Spleen (tissue), 11 donors: Measurements from ENCODE around the gene APBB2. TPM values are rescaled to one million over a fixed set of nuclear protein-coding genes. Genes with fewer than 3 reads are reported as not detected.
A peak's percentile ranks its signal among the peaks of the same experiment; 100 is the strongest.

ENCODE experiments used
- DNase-seq: peaks from one replicate; pipeline ENCODE4 v3.0.0-alpha.2; 2020
- H3K27ac ChIP-seq, 8 donors: fragments of 200-600 bp; sonication (generic) in 7 of 8; 1 replicate in 4 of 8; 2 replicates in 4 of 8; pipeline versions ENCODE4 v1.5.0 to v1.8.0; 2016 to 2021; ENCODE audit warnings: inconsistent platforms in 4 of 8, mild to moderate bottlenecking in 4 of 8, moderate library complexity in 1 of 8
- H3K27me3 ChIP-seq, 7 donors: fragments of 200-600 bp; sonication (generic) in 6 of 7; replicated peaks in 1 of 7; 1 replicate in 4 of 7; 2 replicates in 3 of 7; pipeline versions ENCODE4 v1.5.0 to v1.8.0; 2016 to 2021; ENCODE audit warnings: inconsistent platforms in 3 of 7, mild to moderate bottlenecking in 1 of 7
- H3K36me3 ChIP-seq, 6 donors: fragments of 200-600 bp; sonication (generic) in 5 of 6; 1 replicate in 4 of 6; 2 replicates in 2 of 6; pipeline versions ENCODE4 v1.5.0 to v1.8.0; 2016 to 2021; ENCODE audit warnings: inconsistent platforms in 2 of 6
- H3K4me1 ChIP-seq, 6 donors: fragments of 200-600 bp; sonication (generic) in 5 of 6; 1 replicate in 3 of 6; 2 replicates in 3 of 6; pipeline versions ENCODE4 v1.5.0 to v1.8.0; 2016 to 2021; ENCODE audit warnings: inconsistent platforms in 3 of 6
- H3K4me3 ChIP-seq, 8 donors: fragments of 200-600 bp; sonication (generic) in 7 of 8; 1 replicate in 4 of 8; 2 replicates in 4 of 8; pipeline versions ENCODE4 v1.5.0 to v1.8.0; 2016 to 2021; ENCODE audit warnings: inconsistent platforms in 4 of 8, mild to moderate bottlenecking in 4 of 8, moderate library complexity in 2 of 8
- H3K9me3 ChIP-seq, 8 donors: fragments of 200-600 bp; sonication (generic) in 7 of 8; 1 replicate in 4 of 8; 2 replicates in 4 of 8; pipeline versions ENCODE4 v1.5.0 to v1.8.0; 2016 to 2021; ENCODE audit warnings: inconsistent platforms in 4 of 8
- CTCF ChIP-seq, 11 experiments: fragments of 200-600 bp in 7 of 11; fragments of 450-650 bp in 4 of 11; sonication (generic) in 4 of 11; IDR thresholded peaks in 8 of 11; conservative IDR thresholded peaks in 3 of 11; 1 replicate in 7 of 11; 2 replicates in 4 of 11; pipeline versions ENCODE4 v1.4.0 to v1.8.0; 2016 to 2021; ENCODE audit warnings: antibody characterized with exemption in 11 of 11, inconsistent platforms in 4 of 11, mild to moderate bottlenecking in 1 of 11
- POLR2A ChIP-seq, 3 donors: fragments of 450-650 bp; IDR thresholded peaks; one replicate each; pipeline ENCODE4 v1.5.1; 2017; ENCODE audit warnings: antibody characterized with exemption in 3 of 3, mild to moderate bottlenecking in 1 of 3
- POLR2AphosphoS5 ChIP-seq, 3 donors: sonication (generic); formaldehyde crosslinking; IDR thresholded peaks; one replicate each; pipeline ENCODE4 v1.5.1; 2017; ENCODE audit warnings: antibody characterized with exemption in 3 of 3
- WGBS, 5 donors: extraction: QIAGEN DNeasy Blood & Tissue Kit in 3 of 5; methylation state at CpG; one replicate each; pipeline versions ENCODE4 v1.1.5 to v1.1.7; 2013 to 2018; 5-methylcytosine and 5-hydroxymethylcytosine counted together
- intact Hi-C: fragments of 100-400 bp; cut with DNase I; formaldehyde crosslinking; loops from one replicate; pipeline ENCODE4 v1.15.0; 2023; ENCODE audit warnings: low total_unique reads
- polyA plus RNA-seq, 3 donors: library from polyadenylated mRNA; stranded (reverse); fragments of 200-250 nt; gene quantifications; one replicate each; pipeline ENCODE4 v1.2.1, GENCODE V29; 2013
- total RNA-seq, 7 donors: library from RNA; depleted of rRNA in 3 of 7; stranded (reverse); fragments of >200 nt in 3 of 7; fragmentation: NEBNext Ultra II Directional in 4 of 7; extraction: Animal tissue kit (Norgen Biotek cat#: 25700) in 4 of 7; gene quantifications; one replicate each; pipeline versions ENCODE4 v1.1.0 to v1.2.1, GENCODE V29; 2016 to 2021
- donor health status: healthy with polysubstance abuse.
- donor health status: DM: no; HTN: no; CAD: no; lungs with moderate emphysema.
- donor health status: DM: no; HTN: no; CAD: no.
- donor health status: Bipolar disorder and iron deficiency.
- donor health status: healthy.
- donor health status: DM: no; HTN: no; CAD: no.
- donor health status: DM: yes; HTN: yes; CAD: no.

Gene APBB2
- total and polyA plus RNA-seq, 10 donors: 4.0 to 115 (median 76.7) TPM

GRCh38 chr4:41134581-41134980, 79.8 kb downstream of the APBB2 start:
- no peaks in the 10 kb centered on the region for H3K36me3 ChIP-seq
- no peak for DNase-seq
- no peaks in the 10 kb centered on the region for H3K27me3 ChIP-seq
- no peak for TF ChIP-seq POLR2AphosphoS5 (IDR thresholded peaks at IDR 0.05)
- TF ChIP-seq POLR2A (IDR thresholded peaks at IDR 0.05): no peak
- no peak for TF ChIP-seq CTCF (IDR thresholded peaks at IDR 0.05 in 8 of 11, conservative IDR thresholded peaks at IDR 0.05 in 3 of 11)
- no peak overlapping the region for H3K27ac ChIP-seq
- WGBS, 5 donors: 55 to 87% (median 72%) methylated on average over 2 of the region's 2 CpGs
- peaks cover 4 to 29% (median 11%) of the 10 kb centered on the region in 6 donors for H3K4me1 ChIP-seq
- no peaks in the 10 kb centered on the region for H3K9me3 ChIP-seq
- intact Hi-C loops: no loop called here
- H3K4me3 ChIP-seq: no peak overlapping the region

- Histone ChIP-seq H3K4me3 (no peak overlapping the region), H3K27ac (peak overlapping the region in 1 of 8 donors; percentile 29), H3K9me3 (no peaks in the 10 kb centered on the region), H3K36me3 (no peaks in the 10 kb centered on the region), H3K4me1 (peaks cover 4 to 29% (median 11%) of the 10 kb centered on the region in 6 donors), H3K27me3 (no peaks in the 10 kb centered on the region)
- TF ChIP-seq CTCF (IDR thresholded peaks at IDR 0.05 in 8 of 11, conservative IDR thresholded peaks at IDR 0.05 in 3 of 11) (no peak), POLR2A (IDR thresholded peaks at IDR 0.05) (no peak), POLR2AphosphoS5 (IDR thresholded peaks at IDR 0.05) (no peak)
- WGBS, 5 donors: 55 to 81% (median 74%) methylated on average over 3 of the region's 3 CpGs
- intact Hi-C loops: no loop called here
- DNase-seq: no peak
These were observed 80.8 kb downstream of the APBB2 start for GRCh38 chr4:41133454-41134018.

- H3K27me3 ChIP-seq: no peaks in the 10 kb centered on the region
- H3K4me1 ChIP-seq: peaks cover 4 to 29% (median 11%) of the 10 kb centered on the region in 6 donors
- H3K9me3 ChIP-seq: no peaks in the 10 kb centered on the region
- intact Hi-C loops: no loop called here
- no peak overlapping the region for H3K4me3 ChIP-seq
- no peak overlapping the region for H3K27ac ChIP-seq
- no peak for DNase-seq
- WGBS, 5 donors: 74 to 88% (median 83%) methylated on average over 2 of the region's 2 CpGs
- H3K36me3 ChIP-seq: no peaks in the 10 kb centered on the region
- TF ChIP-seq CTCF (IDR thresholded peaks at IDR 0.05 in 8 of 11, conservative IDR thresholded peaks at IDR 0.05 in 3 of 11) (no peak), POLR2A (IDR thresholded peaks at IDR 0.05) (no peak), POLR2AphosphoS5 (IDR thresholded peaks at IDR 0.05) (no peak)
These were observed 82.2 kb downstream of the APBB2 start for GRCh38 chr4:41132055-41132683.

- intact Hi-C loops: no loop called here
- TF ChIP-seq CTCF (IDR thresholded peaks at IDR 0.05 in 8 of 11, conservative IDR thresholded peaks at IDR 0.05 in 3 of 11) (no peak), POLR2AphosphoS5 (IDR thresholded peaks at IDR 0.05) (no peak), POLR2A (IDR thresholded peaks at IDR 0.05) (no peak)
- H3K4me3 ChIP-seq: no peak overlapping the region
- no peak for DNase-seq
- H3K9me3 ChIP-seq: no peaks in the 10 kb centered on the region
- H3K36me3 ChIP-seq: no peaks in the 10 kb centered on the region
- no peak overlapping the region for H3K27ac ChIP-seq
- H3K27me3 ChIP-seq: no peaks in the 10 kb centered on the region
- 82 to 93% (median 88%) methylated on average over 6 of the region's 6 CpGs for WGBS, 5 donors
- H3K4me1 ChIP-seq: peaks cover 4 to 26% (median 11%) of the 10 kb centered on the region in 6 donors
These were observed 84.4 kb downstream of the APBB2 start for GRCh38 chr4:41129936-41130440.
